Pulmonary artery endothelial cell (primary cell): ENCODE measurements around the gene SPNS3. TPM values are rescaled to one million over a fixed set of nuclear protein-coding genes. Genes with fewer than 3 reads are reported as not detected.
A peak's percentile ranks its signal among the peaks of the same experiment; 100 is the strongest.

Experiments
- DNase-seq: peaks from one replicate; pipeline ENCODE4 v3.0.0-alpha.2; 2011; ENCODE audit warnings: low read depth, low spot score
- total RNA-seq: library from RNA; depleted of rRNA; stranded (reverse); fragments of >200 nt; gene quantifications from 2 replicates; pipeline ENCODE4 v1.2.3, GENCODE V29; 2014

SPNS3 gene
- total RNA-seq, 1 donor from 2014 or later: 0.13 TPM

GRCh38 chr17:4487820-4488716 is 54.3 kb downstream of the SPNS3 start:
- DNase-seq: no peak

- DNase-seq: no peak
Observed at GRCh38 chr17:4488989-4489595, 55.4 kb downstream of the SPNS3 start.

- DNase-seq: no peak
Observed at GRCh38 chr17:4490109-4490591, 56.4 kb downstream of the SPNS3 start.

GRCh38 chr17:4490637-4491061 is 56.9 kb downstream of the SPNS3 start:
- no peak for DNase-seq

- no peak for DNase-seq
Observed at GRCh38 chr17:4492721-4493561, 59.2 kb downstream of the SPNS3 start.

GRCh38 chr17:4497101-4497824 is 63.5 kb downstream of the SPNS3 start:
- DNase-seq: no peak

GRCh38 chr17:4498461-4499397 is 65.0 kb downstream of the SPNS3 start, which contains the start of gene SPNS2:
Gene SPNS2, plus strand, starts transcription at chr17:4498881. Its CDS starts 167 bp downstream, at chr17:4499048.
- DNase-seq: no peak

GRCh38 chr17:4499431-4500190 is 65.9 kb downstream of the SPNS3 start:
- no peak for DNase-seq

- no peak for DNase-seq
Observed at GRCh38 chr17:4500191-4500571, 66.4 kb downstream of the SPNS3 start.

- DNase-seq: peak; percentile 68
Observed at GRCh38 chr17:4501295-4501949, 67.7 kb downstream of the SPNS3 start.

GRCh38 chr17:4502466-4503154 is 68.9 kb downstream of the SPNS3 start:
- DNase-seq: no peak

GRCh38 chr17:4503283-4504025 is 69.7 kb downstream of the SPNS3 start:
- no peak for DNase-seq

GRCh38 chr17:4504188-4504587 is 70.4 kb downstream of the SPNS3 start:
- DNase-seq: no peak

GRCh38 chr17:4505187-4505586 is 71.4 kb downstream of the SPNS3 start:
- DNase-seq: no peak

- DNase-seq: no peak
Observed at GRCh38 chr17:4506175-4506813, 72.6 kb downstream of the SPNS3 start.

- no peak for DNase-seq
Observed at GRCh38 chr17:4506892-4507291, 73.2 kb downstream of the SPNS3 start.
